T47D (cell line): Measurements from ENCODE around the gene NOS2.
"Not testable (repeated sequence)": the region's sequence is repeated elsewhere in the genome, so short reads cannot be mapped to it uniquely, and the experiment has no call there.

Experiments used
- DNase-seq, 2 experiments: peaks; one replicate each; pipeline versions ENCODE4 v3.0.0 to v3.0.0-alpha.2; 2011 to 2012; ENCODE audit warnings: low read depth in 1 of 2, low spot score in 1 of 2
- JUND ChIP-seq: IDR thresholded peaks from 2 replicates; pipeline ENCODE4 v1.6.1; 2012; ENCODE audit warnings: low read depth
- in situ Hi-C: cut with HindIII; loops from 2 replicates; pipeline ENCODE4 v1.10.0; 2016; ENCODE audit warnings: low sequenced_read_pairs, low pct_unique_long_range_greater_than_20kb

Gene NOS2

GRCh38 chr17:27754549-27754948 lies 45.8 kb downstream of the NOS2 start:
- in situ Hi-C loops = no loop called here
- DNase-seq = no peak
- no peak for TF ChIP-seq JUND

DNA sequence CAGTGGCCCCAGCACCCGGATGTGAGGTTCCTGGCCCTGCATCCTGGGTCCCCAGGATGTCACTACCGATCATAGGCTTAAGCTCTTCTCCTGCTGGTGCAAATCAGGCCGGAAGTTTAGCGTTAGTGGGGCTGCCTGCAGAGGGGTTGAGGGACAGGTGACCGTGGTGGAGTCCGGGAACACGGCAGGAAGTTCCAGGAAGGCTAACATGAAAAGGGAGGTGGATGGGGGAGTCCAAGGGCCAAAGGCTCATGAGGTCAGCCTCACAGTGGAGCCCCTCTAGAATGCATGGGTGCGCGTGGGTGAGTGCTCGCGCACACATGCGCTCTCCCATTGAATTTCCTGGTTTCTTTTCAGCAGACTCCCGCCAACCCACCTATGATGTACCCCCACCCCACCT lies 46.6 kb downstream of the NOS2 start:
- DNase-seq, in situ Hi-C loops: not testable (repeated sequence)

- DNase-seq, in situ Hi-C loops: not testable (repeated sequence)
These were observed 47.3 kb downstream of the NOS2 start for GRCh38 chr17:27752831-27753619.

GRCh38 chr17:27751622-27752490 lies 48.5 kb downstream of the NOS2 start:
- no peak for TF ChIP-seq JUND
- in situ Hi-C loops = no loop called here
- DNase-seq = no peak

GRCh38 chr17:27751166-27751565 lies 49.2 kb downstream of the NOS2 start:
- no peak for DNase-seq
- no peak for TF ChIP-seq JUND
- in situ Hi-C loops = no loop called here

- in situ Hi-C loops, DNase-seq: not testable (repeated sequence)
These were observed 50.7 kb downstream of the NOS2 start for GRCh38 chr17:27749562-27750150.

- no peak for TF ChIP-seq JUND
- in situ Hi-C loops = no loop called here
- no peak for DNase-seq
These were observed 51.9 kb downstream of the NOS2 start for GRCh38 chr17:27748360-27748825.

DNA sequence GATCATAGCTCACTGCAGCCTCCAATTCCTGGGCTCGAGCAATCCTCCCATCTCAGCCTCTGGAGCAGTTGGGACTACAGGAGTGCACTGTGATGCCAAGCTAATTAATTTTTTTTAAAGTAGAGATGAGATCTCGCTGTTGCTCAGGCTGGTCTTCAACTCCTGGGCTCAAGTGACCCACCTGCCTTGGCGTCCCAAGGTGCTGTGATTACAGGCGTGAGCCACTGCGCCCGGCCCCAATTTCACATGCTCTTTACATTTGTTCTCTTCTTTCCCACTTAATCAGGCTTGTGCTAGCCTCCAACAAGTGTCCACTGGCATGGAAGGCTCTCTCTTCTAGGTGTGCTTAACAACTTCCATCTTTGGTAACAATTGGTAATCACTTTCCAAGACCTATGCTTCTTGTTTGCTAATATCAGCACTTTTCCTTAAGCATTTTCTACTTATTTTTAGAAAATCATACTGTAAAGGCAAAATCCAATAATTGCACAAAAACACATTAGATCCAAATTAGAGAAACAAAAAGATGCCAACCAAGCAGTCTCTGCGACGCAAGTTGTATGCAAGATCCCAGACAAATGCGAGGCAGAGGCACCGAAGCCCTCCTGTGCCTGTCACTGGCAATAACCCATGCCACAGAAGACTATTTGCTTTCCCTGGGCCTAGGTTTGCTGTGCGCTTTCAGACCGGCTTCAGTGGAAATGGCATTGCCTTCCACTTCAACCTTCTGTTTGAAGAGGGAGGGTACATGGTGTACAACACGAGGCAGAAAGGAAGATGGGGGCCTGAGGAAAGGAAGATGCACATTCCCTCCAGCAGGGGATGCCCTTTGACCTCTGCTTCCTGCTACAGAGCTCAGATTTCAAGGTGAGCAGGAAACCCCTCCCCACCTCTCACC lies 52.6 kb downstream of the NOS2 start:
- no peak for TF ChIP-seq JUND
- DNase-seq = peak in 1 of 2 experiments; percentile 34
- in situ Hi-C loops = no loop called here

- in situ Hi-C loops = no loop called here
These were observed 53.4 kb downstream of the NOS2 start for GRCh38 chr17:27746881-27747280.

GRCh38 chr17:27746320-27746719 lies 54.0 kb downstream of the NOS2 start:
- in situ Hi-C loops, DNase-seq: not testable (repeated sequence)

More at GRCh38 chr17:27746881-27747280, 53.4 kb downstream of the NOS2 start:
- no peak for TF ChIP-seq JUND
- DNase-seq = no peak

- DNase-seq, in situ Hi-C loops: not testable (repeated sequence)
These were observed 55.0 kb downstream of the NOS2 start for GRCh38 chr17:27745207-27745830.
